B cell (primary cell): Measurements from ENCODE around the gene APOBEC3H. TPM values are rescaled to one million over a fixed set of nuclear protein-coding genes. Genes with fewer than 3 reads are reported as not detected.

Experiments
- ATAC-seq: fragments of 200-7000 bp; cut with Tn5 transposase; one replicate; pipeline ENCODE4 v1.10.0; 2021; ENCODE audit warnings: low read depth, mild to moderate bottlenecking, moderate number of reproducible peaks, moderate library complexity
- CTCF ChIA-PET: fragments of 350-600 bp; sonication (Branson Sonifier 250); formaldehyde crosslinking; loops from one replicate; lab custom pipeline; 2021; ENCODE audit warnings: antibody characterized with exemption, inconsistent platforms; lab: Charles Lee
- POLR2A ChIA-PET: fragments of 350-600 bp; sonication (Branson Sonifier 250); formaldehyde crosslinking; loops from one replicate; lab custom pipeline; 2021; ENCODE audit warnings: antibody characterized with exemption; lab: Charles Lee
- DNase-seq: peaks from one replicate; pipeline ENCODE4 v3.0.0; 2013
- H2AFZ ChIP-seq: 2 replicates; pipeline ENCODE4 v1.6.1; 2012; ENCODE audit warnings: mild to moderate bottlenecking, low read depth, low read length; ENCODE audit not compliant: insufficient read depth, poor library complexity, severe bottlenecking
- H3K27ac ChIP-seq, 2 donors: 1 replicate in 1 of 2; 2 replicates in 1 of 2; pipeline ENCODE4 v1.5.1; 2012 to 2013; ENCODE audit warnings: low read length in 2 of 2, mild to moderate bottlenecking in 2 of 2, moderate library complexity in 1 of 2
- H3K27me3 ChIP-seq, 4 experiments: fragments of 200-600 bp in 1 of 4; sonication (generic) in 1 of 4; replicated peaks in 1 of 4; 1 replicate in 2 of 4; 2 replicates in 2 of 4; pipeline versions ENCODE4 v1.6.1 to v1.7.0; 2013 to 2016; ENCODE audit warnings: low read length in 3 of 4, mild to moderate bottlenecking in 2 of 4, mixed read lengths in 1 of 4, moderate library complexity in 1 of 4; ENCODE audit not compliant: insufficient read depth in 4 of 4, control insufficient read depth in 3 of 4; ENCODE audit errors: control extremely low read depth in 1 of 4
- H3K36me3 ChIP-seq, 2 experiments: replicated peaks in 1 of 2; 1 replicate in 1 of 2; 2 replicates in 1 of 2; pipeline versions ENCODE4 v1.6.1 to v1.7.1; 2013; ENCODE audit warnings: low read length in 1 of 2; ENCODE audit not compliant: insufficient read depth in 2 of 2, control insufficient read depth in 1 of 2; ENCODE audit errors: control extremely low read depth in 1 of 2, extremely low read depth in 1 of 2
- H3K4me1 ChIP-seq, 2 donors: fragments of 200-600 bp in 1 of 2; sonication (generic) in 1 of 2; 1 replicate in 1 of 2; 2 replicates in 1 of 2; pipeline versions ENCODE4 v1.5.1 to v1.6.1; 2013 to 2017; ENCODE audit warnings: low read length in 2 of 2; ENCODE audit not compliant: control insufficient read depth in 2 of 2, insufficient read depth in 2 of 2
- H3K4me2 ChIP-seq: replicated peaks from 2 replicates; pipeline ENCODE3; 2012; ENCODE audit warnings: mild to moderate bottlenecking, low read depth, low read length; ENCODE audit not compliant: poor library complexity, severe bottlenecking
- H3K4me3 ChIP-seq, 5 experiments: fragments of 200-600 bp in 1 of 5; sonication (generic) in 1 of 5; 1 replicate in 3 of 5; 2 replicates in 2 of 5; pipeline versions ENCODE4 v1.5.1 to v1.7.0; 2011 to 2016; ENCODE audit warnings: low read length in 4 of 5, mild to moderate bottlenecking in 4 of 5, low read depth in 2 of 5, control low read depth in 1 of 5, moderate library complexity in 1 of 5; ENCODE audit not compliant: insufficient read depth in 1 of 5; ENCODE audit errors: control extremely low read depth in 1 of 5, extremely low read depth in 1 of 5
- H3K79me2 ChIP-seq: fragments of 200-600 bp; sonication (generic); one replicate; pipeline ENCODE4 v1.6.0; 2016; ENCODE audit warnings: low read length; ENCODE audit not compliant: control insufficient read depth, insufficient read depth
- H3K9ac ChIP-seq: fragments of 200-600 bp; sonication (generic); 2 replicates; pipeline ENCODE4 v1.6.1; 2017; ENCODE audit warnings: mild to moderate bottlenecking, low read length, moderate library complexity
- H3K9me3 ChIP-seq, 3 donors: one replicate each; pipeline versions ENCODE4 v1.6.1 to v1.7.1; 2013; ENCODE audit warnings: low read length in 2 of 3; ENCODE audit not compliant: control insufficient read depth in 2 of 3, insufficient read depth in 1 of 3; ENCODE audit errors: control extremely low read depth in 1 of 3
- H4K20me1 ChIP-seq: 2 replicates; pipeline ENCODE4 v1.6.0; 2012; ENCODE audit warnings: mild to moderate bottlenecking, low read length; ENCODE audit not compliant: insufficient read depth, control insufficient read depth, poor library complexity, severe bottlenecking
- H3K27ac Mint-ChIP-seq: one replicate; pipeline ENCODE4 v1.8.0; 2021; ENCODE audit warnings: mixed read lengths
- H3K27me3 Mint-ChIP-seq: one replicate; pipeline ENCODE4 v1.8.0; 2021; ENCODE audit warnings: mixed read lengths
- H3K4me1 Mint-ChIP-seq: one replicate; pipeline ENCODE4 v1.8.0; 2021; ENCODE audit warnings: mixed read lengths
- H3K4me3 Mint-ChIP-seq: one replicate; pipeline ENCODE4 v1.8.0; 2021; ENCODE audit warnings: mixed read lengths
- H3K9me3 Mint-ChIP-seq: one replicate; pipeline ENCODE4 v1.8.0; 2022; ENCODE audit warnings: mixed read lengths; ENCODE audit not compliant: insufficient read depth
- CTCF ChIP-seq: fragments of 200-600 bp; IDR thresholded peaks from one replicate; pipeline ENCODE4 v1.8.0; 2022; ENCODE audit warnings: antibody characterized with exemption, mild to moderate bottlenecking
- EZH2 ChIP-seq: IDR thresholded peaks from 2 replicates; pipeline ENCODE4 v1.6.1; 2012; ENCODE audit warnings: borderline replicate concordance, low read depth, mild to moderate bottlenecking, moderate library complexity, low read length; ENCODE audit not compliant: insufficient read depth, poor library complexity, severe bottlenecking
- WGBS: methylation state at CpG from one replicate; pipeline ENCODE4 v1.1.5; 2013; ENCODE audit warnings: missing lambda C conversion rate; ENCODE audit not compliant: insufficient coverage; 5-methylcytosine and 5-hydroxymethylcytosine counted together
- intact Hi-C: fragments of 100-400 bp; cut with micrococcal nuclease; formaldehyde crosslinking; loops from one replicate; pipeline ENCODE4 v1.10.0; 2022
- polyA plus RNA-seq: library from polyadenylated mRNA; depleted of rRNA; stranded (reverse); fragments of >200 nt; gene quantifications from 2 replicates; pipeline ENCODE4 v1.2.3, GENCODE V29; 2012
- total RNA-seq, 2 donors: library from RNA; stranded (reverse); fragments of 120-200 nt in 1 of 2; gene quantifications; 1 replicate in 1 of 2; 2 replicates in 1 of 2; pipeline versions ENCODE4 v1.2.3 to v1.2.4, GENCODE V29; 2013 to 2022

APOBEC3H gene
- total and polyA plus RNA-seq, 2 donors (not counting 1 experiment from before 2014, with no cell fraction given), result 0.59 to 1.4 TPM

- no peaks in the 10 kb centered on the region for H3K79me2 ChIP-seq
- H3K4me3 ChIP-seq, result no peak overlapping the region
- no peaks in the 10 kb centered on the region for H3K9me3 ChIP-seq
- H3K27ac Mint-ChIP-seq, result peak overlapping the region; percentile 37
- no peak overlapping the region for H3K27ac ChIP-seq
- DNase-seq (no peak), ATAC-seq (no peak)
- H3K9me3 Mint-ChIP-seq, result no peaks in the 10 kb centered on the region
- H3K4me3 Mint-ChIP-seq, result no peak overlapping the region
- intact Hi-C loops, result no loop called here
- WGBS, result 97% methylated on average over 3 of the region's 4 CpGs
- H3K4me1 ChIP-seq, result peaks cover 9 to 18% of the 10 kb centered on the region in 2 donors
- H3K9ac ChIP-seq, result no peak overlapping the region
- H3K36me3 ChIP-seq, result no peaks in the 10 kb centered on the region
- H3K4me2 ChIP-seq, result no peak overlapping the region
- peaks cover 20% of the 10 kb centered on the region for H3K4me1 Mint-ChIP-seq
- ChIA-PET CTCF (interaction anchor here (1.7 to 3.0 kb wide), 3 partner anchors 9 to 105 kb away, joined by 5 to 10 read pairs (median 6); no protein-coding TSS in a partner anchor), POLR2A (no interaction called here)
- H4K20me1 ChIP-seq, result no peaks in the 10 kb centered on the region
- no peak overlapping the region for H2AFZ ChIP-seq
- TF ChIP-seq EZH2 (no peak), CTCF (no peak)
- H3K27me3 Mint-ChIP-seq, result no peaks in the 10 kb centered on the region
- no peaks in the 10 kb centered on the region for H3K27me3 ChIP-seq
Measured at GRCh38 chr22:39108487-39108886, 11.4 kb downstream of the APOBEC3H start.

- Histone ChIP-seq H4K20me1 (no peaks in the 10 kb centered on the region), H3K4me1 (peaks cover 13 to 20% of the 10 kb centered on the region in 2 donors), H3K79me2 (no peaks in the 10 kb centered on the region), H2AFZ (peak overlapping the region; percentile 23), H3K4me2 (no peak overlapping the region), H3K9me3 (no peaks in the 10 kb centered on the region), H3K27ac (peak overlapping the region in 1 of 2 donors; percentile 36), H3K4me3 (no peak overlapping the region), H3K36me3 (no peaks in the 10 kb centered on the region), H3K27me3 (no peaks in the 10 kb centered on the region), H3K9ac (no peak overlapping the region)
- peak overlapping the region; percentile 57 for H3K4me3 Mint-ChIP-seq
- no peak for ATAC-seq
- POLR2A ChIA-PET, result interaction anchor here (0.6 to 1.3 kb wide), 2 partner anchors 15 to 21 kb away, joined by 3 to 4 read pairs; no protein-coding TSS in a partner anchor
- CTCF ChIA-PET, result interaction anchor here (1.0 to 3.0 kb wide), 5 partner anchors 9 to 240 kb away, joined by 4 to 10 read pairs (median 5); no protein-coding TSS in a partner anchor
- no peaks in the 10 kb centered on the region for H3K27me3 Mint-ChIP-seq
- H3K4me1 Mint-ChIP-seq, result peaks cover 24% of the 10 kb centered on the region
- H3K27ac Mint-ChIP-seq, result peak overlapping the region; percentile 74
- 40% methylated on average over 9 of the region's 9 CpGs for WGBS
- peak; percentile 43 for DNase-seq
- no peaks in the 10 kb centered on the region for H3K9me3 Mint-ChIP-seq
- intact Hi-C loops, result no loop called here
- TF ChIP-seq CTCF (no peak), EZH2 (no peak)
Measured at GRCh38 chr22:39109361-39109760, 12.3 kb downstream of the APOBEC3H start.
